Measurements from ENCODE around the gene RIOK1. TPM values are rescaled to one million over a fixed set of nuclear protein-coding genes. Genes with fewer than 3 reads are reported as not detected.

Gene RIOK1
- polyA plus RNA-seq, 3 donors, result 7.7 to 14.6 (median 8.8) TPM

- 95% methylated on average over 2 of the region's 4 CpGs for WGBS (ENCODE audit: insufficient coverage)
- Histone ChIP-seq H3K79me2 (ENCODE audit: insufficient read depth, low read length) (no peaks in the 10 kb centered on the region), H4K20me1 (ENCODE audit: insufficient read depth, low read length) (no peaks in the 10 kb centered on the region), H3K9me3 (replicated peaks in 1 of 2; ENCODE audit: control insufficient read depth in 1 of 2, insufficient read depth in 1 of 2, low read length in 2 of 2) (peaks cover 0 to 7% of the 10 kb centered on the region in 2 donors), H3K9ac (ENCODE audit: insufficient read depth, low read length, poor library complexity, severe bottlenecking) (no peak overlapping the region), H3K4me3 (replicated peaks in 1 of 3; ENCODE audit: low read depth in 2 of 3, low read length in 3 of 3) (no peak overlapping the region), H3K27ac (ENCODE audit: low read depth in 1 of 2, low read length in 2 of 2) (no peak overlapping the region), H2AFZ (ENCODE audit: insufficient read depth, low read depth, low read length, poor library complexity, severe bottlenecking) (no peak overlapping the region), H3K4me1 (ENCODE audit: control insufficient read depth in 1 of 2, insufficient read depth in 2 of 2, low read length in 2 of 2) (no peaks in the 10 kb centered on the region), H3K27me3 (ENCODE audit: control insufficient read depth in 2 of 2, insufficient read depth in 2 of 2, low read length in 2 of 2) (no peaks in the 10 kb centered on the region), H3K36me3 (replicated peaks in 1 of 2; ENCODE audit: control insufficient read depth in 1 of 2, insufficient read depth in 2 of 2, low read length in 2 of 2) (no peaks in the 10 kb centered on the region), H3K4me2 (replicated peaks; ENCODE audit: extremely low read depth, low read length, poor library complexity, severe bottlenecking) (no peak overlapping the region)
- Mint-ChIP-seq H3K27ac (no peak overlapping the region), H3K36me3 (no peaks in the 10 kb centered on the region), H3K4me3 (no peak overlapping the region), H3K9me3 (peaks cover 2 to 9% (median 5%) of the 10 kb centered on the region in 7 donors), H3K27me3 (ENCODE audit: low read depth in 3 of 3) (peaks cover 0 to 7% (median 3%) of the 10 kb centered on the region in 3 donors), H3K4me1 (no peaks in the 10 kb centered on the region)
- intact Hi-C loops (cut with micrococcal nuclease), result no loop called here
- no peak for TF ChIP-seq CTCF (IDR thresholded peaks at IDR 0.05)
- DNase-seq, result no peak
Measured at GRCh38 chr6:7461416-7461815, 71.8 kb downstream of the RIOK1 start.

GRCh38 chr6:7463785-7464184, 74.2 kb downstream of the RIOK1 start:
- no peak overlapping the region for H3K9ac ChIP-seq (ENCODE audit: insufficient read depth, low read length, poor library complexity, severe bottlenecking)
- H3K4me1 ChIP-seq (ENCODE audit: control insufficient read depth in 1 of 2, insufficient read depth in 2 of 2, low read length in 2 of 2), result peaks cover 8% of the 10 kb centered on the region in 2 donors
- no peak for TF ChIP-seq CTCF (IDR thresholded peaks at IDR 0.05)
- H2AFZ ChIP-seq (ENCODE audit: insufficient read depth, low read depth, low read length, poor library complexity, severe bottlenecking), result no peak overlapping the region
- H3K27ac Mint-ChIP-seq, result no peak overlapping the region
- no peak for DNase-seq
- no peak overlapping the region for H3K27ac ChIP-seq (ENCODE audit: low read depth in 1 of 2, low read length in 2 of 2)
- H3K9me3 Mint-ChIP-seq, result peaks cover 0 to 2% (median 0%) of the 10 kb centered on the region in 7 donors
- H3K36me3 Mint-ChIP-seq, result no peaks in the 10 kb centered on the region
- H3K4me1 Mint-ChIP-seq, result peaks cover 12% of the 10 kb centered on the region
- H3K27me3 Mint-ChIP-seq (ENCODE audit: low read depth in 3 of 3), result peaks cover 0 to 7% (median 4%) of the 10 kb centered on the region in 3 donors
- H3K4me2 ChIP-seq (replicated peaks; ENCODE audit: extremely low read depth, low read length, poor library complexity, severe bottlenecking), result no peak overlapping the region
- no peaks in the 10 kb centered on the region for H3K36me3 ChIP-seq (replicated peaks in 1 of 2; ENCODE audit: control insufficient read depth in 1 of 2, insufficient read depth in 2 of 2, low read length in 2 of 2)
- intact Hi-C loops (cut with micrococcal nuclease), result no loop called here
- H3K4me3 ChIP-seq (replicated peaks in 1 of 3; ENCODE audit: low read depth in 2 of 3, low read length in 3 of 3), result no peak overlapping the region
- 85% methylated on average over 2 of the region's 4 CpGs for WGBS (ENCODE audit: insufficient coverage)
- no peaks in the 10 kb centered on the region for H3K27me3 ChIP-seq (ENCODE audit: control insufficient read depth in 2 of 2, insufficient read depth in 2 of 2, low read length in 2 of 2)
- H3K79me2 ChIP-seq (ENCODE audit: insufficient read depth, low read length), result no peaks in the 10 kb centered on the region
- no peak overlapping the region for H3K4me3 Mint-ChIP-seq
- H3K9me3 ChIP-seq (replicated peaks in 1 of 2; ENCODE audit: control insufficient read depth in 1 of 2, insufficient read depth in 1 of 2, low read length in 2 of 2), result no peaks in the 10 kb centered on the region
- H4K20me1 ChIP-seq (ENCODE audit: insufficient read depth, low read length), result no peaks in the 10 kb centered on the region

Data from CD14-positive monocyte (primary cell).